CD1c-positive myeloid dendritic cell (primary cell): ENCODE measurements around the gene REEP3.
"Not testable (repeated sequence)": the region's sequence is repeated elsewhere in the genome, so short reads cannot be mapped to it uniquely, and the experiment has no call there.

Source experiments
- DNase-seq: peaks from one replicate; pipeline ENCODE4 v3.0.0-alpha.2; 2016; ENCODE audit errors: extremely low spot score

Gene REEP3

GRCh38 chr10:63520500-63521415, at the start of gene REEP3:
Gene REEP3 (plus strand): TSS chr10:63521401. CDS start chr10:63521546, 145 bp downstream.
- peak; percentile 79 for DNase-seq

- no peak for DNase-seq
Measured at GRCh38 chr10:63474488-63474887, 46.7 kb upstream of the REEP3 start.

- DNase-seq: no peak
Measured at GRCh38 chr10:63477927-63478326, 43.3 kb upstream of the REEP3 start.

GRCh38 chr10:63478564-63478963, 42.6 kb upstream of the REEP3 start:
- DNase-seq: no peak

GRCh38 chr10:63480237-63480636, 41.0 kb upstream of the REEP3 start:
- DNase-seq: no peak

- no peak for DNase-seq
Measured at GRCh38 chr10:63481815-63482421, 39.3 kb upstream of the REEP3 start.

GRCh38 chr10:63483983-63484382, 37.2 kb upstream of the REEP3 start:
- no peak for DNase-seq

- no peak for DNase-seq
Measured at GRCh38 chr10:63487990-63488389, 33.2 kb upstream of the REEP3 start.

- DNase-seq: no peak
Measured at GRCh38 chr10:63489838-63490237, 31.4 kb upstream of the REEP3 start.

- no peak for DNase-seq
Measured at GRCh38 chr10:63491588-63492316, 29.4 kb upstream of the REEP3 start.

GRCh38 chr10:63492317-63492690, 28.9 kb upstream of the REEP3 start:
- DNase-seq: not testable (repeated sequence)

- DNase-seq: no peak
Measured at GRCh38 chr10:63493004-63493403, 28.2 kb upstream of the REEP3 start.

GRCh38 chr10:63494951-63495350, 26.2 kb upstream of the REEP3 start:
- no peak for DNase-seq

- no peak for DNase-seq
Measured at GRCh38 chr10:63496561-63496960, 24.6 kb upstream of the REEP3 start.

- DNase-seq: no peak
Measured at GRCh38 chr10:63497321-63497720, 23.9 kb upstream of the REEP3 start.

- DNase-seq: no peak
Measured at GRCh38 chr10:63498665-63499064, 22.5 kb upstream of the REEP3 start.

- DNase-seq: not testable (repeated sequence)
Measured at GRCh38 chr10:63500551-63500950, 20.6 kb upstream of the REEP3 start.

GRCh38 chr10:63501954-63502353, 19.2 kb upstream of the REEP3 start:
- no peak for DNase-seq

- DNase-seq: no peak
Measured at GRCh38 chr10:63502832-63503231, 18.4 kb upstream of the REEP3 start.

GRCh38 chr10:63503395-63503794, 17.8 kb upstream of the REEP3 start:
- no peak for DNase-seq

GRCh38 chr10:63504145-63504881, 16.9 kb upstream of the REEP3 start:
- DNase-seq: no peak

- DNase-seq: no peak
Measured at GRCh38 chr10:63505562-63505961, 15.6 kb upstream of the REEP3 start.
